Measurements from ENCODE around the gene SIRT2.
A peak's percentile ranks its signal among the peaks of the same experiment; 100 is the strongest.

Gene SIRT2

GRCh38 chr19:38932425-38933179, 33.2 kb upstream of the SIRT2 start:
- peak overlapping the region; percentile 0; the same call in 1 of the 2 replicates for H3K27ac ChIP-seq (ENCODE audit: extremely low read depth, low read depth, low read length)
- H3K9me3 ChIP-seq (ENCODE audit: control insufficient read depth, insufficient read depth, low read depth, low read length): no peaks in the 10 kb centered on the region
- H3K4me1 ChIP-seq (ENCODE audit: control insufficient read depth, insufficient read depth, low read length): peaks cover 10% of the 10 kb centered on the region; the same call in 1 of the 2 replicates
- CTCF ChIA-PET: interaction anchor here (0.6 to 5.3 kb wide), 28 partner anchors 9 to 886 kb away, joined by 3 to 63 read pairs (median 4); partner anchors contain the start of genes FAM98C, NFKBIB and SIRT2
- POLR2A ChIA-PET: interaction anchor here (1.0 to 2.5 kb wide), 4 partner anchors 32 to 244 kb away, joined by 4 to 29 read pairs (median 4); partner anchors contain the start of genes FBXO17, NFKBIB and SIRT2
- H3K36me3 ChIP-seq (ENCODE audit: control insufficient read depth in 2 of 2, insufficient read depth in 1 of 2, low read length in 2 of 2): peaks cover 29 to 42% of the 10 kb centered on the region in 2 experiments
- H3K4me3 ChIP-seq (ENCODE audit: low read depth, low read length): no peak overlapping the region
- 0 out of 2 replicates have a peak, but pooled peaks have one; percentile 21 for TF ChIP-seq ZNF660 (tag by site-specific recombination; IDR thresholded peaks at IDR 0.05)
- peak; percentile 19 for TF ChIP-seq ZNF654 (tag by site-specific recombination; IDR thresholded peaks at IDR 0.05; ENCODE audit: low read depth)
- no peak for TF ChIP-seq ZNF624 (tag by site-specific recombination; IDR thresholded peaks at IDR 0.05)
- TF ChIP-seq PATZ1 (tag by site-specific recombination; IDR thresholded peaks at IDR 0.05): peak; percentile 27; the same call in 1 of the 2 replicates
- TF ChIP-seq ZFHX2 (tag by site-specific recombination; conservative IDR thresholded peaks at IDR 0.05): no peak
- TF ChIP-seq ZBTB20 (tag by site-specific recombination; IDR thresholded peaks at IDR 0.05): no peak
- TF ChIP-seq ZBTB10 (tag by site-specific recombination; IDR thresholded peaks at IDR 0.05): peak; percentile 54; the same call in 1 of the 2 replicates
- TF ChIP-seq ZNF157 (tag by site-specific recombination; IDR thresholded peaks at IDR 0.05): no peak
- no peak for TF ChIP-seq PBX3 (CRISPR knock-in tag; IDR thresholded peaks at IDR 0.05)
- TF ChIP-seq SP2 (tag by site-specific recombination; IDR thresholded peaks at IDR 0.05): no peak
- no peak for TF ChIP-seq WT1 (tag by site-specific recombination; IDR thresholded peaks at IDR 0.05)
- no peak for TF ChIP-seq ZNF148 (tag by site-specific recombination; IDR thresholded peaks at IDR 0.05; ENCODE audit: borderline replicate concordance)
- no peak for TF ChIP-seq ZNF704 (tag by site-specific recombination; IDR thresholded peaks at IDR 0.05)
- no peak for TF ChIP-seq ZNF121 (tag by site-specific recombination; IDR thresholded peaks at IDR 0.05)
- no peak for TF ChIP-seq GFI1B (tag by site-specific recombination; IDR thresholded peaks at IDR 0.05)
- no peak for TF ChIP-seq ZBTB48 (tag by site-specific recombination; IDR thresholded peaks at IDR 0.05)
- no peak for TF ChIP-seq REST (tag by site-specific recombination; IDR thresholded peaks at IDR 0.05)
- no peak for TF ChIP-seq BCL11B (tag by site-specific recombination; IDR thresholded peaks at IDR 0.05; ENCODE audit: low read depth)
- TF ChIP-seq CTCF (tag by site-specific recombination; IDR thresholded peaks at IDR 0.05): 0 out of 2 replicates have a peak, but pooled peaks have one; percentile 61
- no peak for TF ChIP-seq ZNF473 (tag by site-specific recombination; IDR thresholded peaks at IDR 0.05)
- TF ChIP-seq ZNF837 (tag by site-specific recombination; IDR thresholded peaks at IDR 0.05): no peak
